Measurements from ENCODE around the gene ATAD3A.
"Not testable (repeated sequence)": the region's sequence is repeated elsewhere in the genome, so short reads cannot be mapped to it uniquely, and the experiment has no call there.

Gene ATAD3A

DNA sequence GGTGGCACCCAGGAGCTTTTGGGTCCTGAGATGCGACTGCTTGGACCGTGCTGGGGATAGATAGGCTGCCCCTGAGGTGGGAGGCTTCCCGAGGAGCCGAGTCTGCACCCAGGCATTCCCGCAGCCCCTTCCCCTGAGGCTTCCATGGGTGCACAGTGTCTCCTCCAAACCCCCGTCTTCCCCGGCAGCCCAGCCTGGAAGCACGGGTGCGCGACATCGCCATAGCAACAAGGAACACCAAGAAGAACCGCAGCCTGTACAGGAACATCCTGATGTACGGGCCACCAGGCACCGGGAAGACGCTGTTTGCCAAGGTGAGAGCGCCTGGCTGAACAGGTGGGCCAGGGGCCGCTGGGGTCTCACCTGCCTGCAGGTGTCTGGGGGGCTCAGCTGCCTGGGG lies 11.7 kb downstream of the ATAD3A start:
- not testable (repeated sequence) for DNase-seq (ENCODE audit: low read depth)

GRCh38 chr1:1524750-1525383 lies 12.9 kb downstream of the ATAD3A start:
- not testable (repeated sequence) for DNase-seq (ENCODE audit: low read depth)

DNA sequence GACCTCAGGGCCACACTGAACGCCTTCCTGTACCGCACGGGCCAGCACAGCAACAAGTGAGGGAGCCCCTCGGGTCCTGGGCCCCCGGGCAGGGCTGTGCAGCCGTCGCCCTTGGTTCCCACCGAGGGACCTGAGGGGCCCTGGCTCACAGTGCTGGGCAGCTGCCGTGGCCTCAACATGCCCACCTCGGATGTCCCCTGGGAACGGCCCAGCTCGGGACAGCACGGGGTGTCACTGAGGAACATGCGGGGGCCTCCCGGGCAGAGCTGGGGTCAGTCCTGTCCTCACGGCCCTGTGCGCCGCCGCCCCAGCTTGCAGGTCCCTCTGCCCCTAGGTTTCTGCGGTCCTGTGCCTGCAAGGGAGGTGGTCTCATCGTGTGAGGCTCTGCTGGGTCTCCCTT lies 14.5 kb downstream of the ATAD3A start:
- not testable (repeated sequence) for DNase-seq (ENCODE audit: low read depth)

DNA sequence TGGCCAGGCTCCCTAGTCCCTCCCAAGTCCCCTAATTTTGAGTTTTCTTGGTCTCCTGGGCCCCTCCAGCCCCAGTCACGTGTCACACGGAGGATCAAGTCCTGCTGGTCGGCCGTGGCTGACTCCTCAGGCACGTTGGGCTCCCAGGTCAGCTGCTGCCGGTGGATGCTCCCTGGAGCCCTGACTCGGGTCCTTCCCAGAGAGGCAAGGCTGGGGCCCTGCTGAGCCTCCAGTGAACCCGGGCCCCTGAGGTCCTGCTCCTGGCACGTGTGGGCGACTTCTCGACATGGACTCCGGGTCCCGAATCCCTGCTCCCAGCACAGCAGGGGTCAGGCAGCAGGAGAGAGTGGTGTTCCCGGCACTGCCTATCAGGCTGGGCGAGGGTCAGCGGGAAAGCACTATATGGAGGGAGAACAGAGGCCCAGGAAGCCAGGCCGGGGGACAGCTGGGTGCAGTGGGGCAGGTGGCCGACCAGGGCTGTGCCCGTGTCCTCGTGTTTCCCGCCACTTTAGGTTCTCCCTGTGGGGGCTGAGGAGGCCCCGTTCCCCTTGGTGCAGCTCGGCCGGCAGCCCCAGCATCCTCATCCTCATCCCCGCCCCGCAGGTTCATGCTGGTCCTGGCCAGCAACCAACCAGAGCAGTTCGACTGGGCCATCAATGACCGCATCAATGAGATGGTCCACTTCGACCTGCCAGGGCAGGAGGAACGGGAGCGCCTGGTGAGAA lies 15.3 kb downstream of the ATAD3A start:
- no peak for DNase-seq (ENCODE audit: low read depth)

GRCh38 chr1:1528301-1529267 lies 16.6 kb downstream of the ATAD3A start:
- DNase-seq (ENCODE audit: low read depth): no peak

DNA sequence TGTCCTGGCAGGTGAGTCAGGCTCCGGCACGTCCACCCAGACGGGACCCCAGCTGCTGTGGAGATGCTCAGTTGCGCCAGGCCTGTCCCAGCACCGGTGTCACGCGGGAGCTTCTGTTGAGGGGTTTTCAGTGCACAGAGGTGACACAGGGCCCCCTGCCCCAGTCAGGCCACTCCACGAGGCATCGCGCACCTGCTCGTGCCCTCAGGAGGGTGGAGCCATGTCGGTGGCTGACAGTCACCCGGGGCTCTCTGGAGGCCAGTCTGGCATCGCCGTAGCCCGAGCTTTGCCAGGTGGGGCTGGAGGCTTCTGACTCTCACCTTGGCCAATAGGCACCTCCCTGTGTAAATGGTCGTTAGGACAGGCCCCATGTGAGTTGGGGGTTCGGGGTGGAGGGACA lies 17.4 kb downstream of the ATAD3A start:
- DNase-seq (ENCODE audit: low read depth): no peak

GRCh38 chr1:1529936-1530335 lies 18.0 kb downstream of the ATAD3A start:
- no peak for DNase-seq (ENCODE audit: low read depth)

DNA sequence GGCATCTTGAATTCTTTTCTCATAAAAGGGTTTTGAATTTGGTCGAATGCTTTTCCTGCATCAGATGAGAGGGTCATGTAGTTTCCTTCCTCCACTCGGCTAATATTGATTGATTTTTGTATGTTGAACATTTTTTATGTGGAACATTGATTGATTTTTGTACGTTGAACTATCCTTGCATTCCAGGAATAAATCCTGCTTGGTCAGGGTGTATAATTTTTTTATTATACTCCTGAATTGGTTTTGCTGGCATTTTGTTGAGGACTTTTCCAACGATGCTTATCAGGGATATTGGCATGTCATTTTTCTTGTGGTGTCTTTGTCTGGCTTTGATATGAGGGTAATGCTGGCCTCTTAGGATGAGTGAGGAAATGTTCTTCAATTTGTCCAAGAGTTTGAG lies 20.0 kb downstream of the ATAD3A start:
- DNase-seq (ENCODE audit: low read depth): no peak

DNA sequence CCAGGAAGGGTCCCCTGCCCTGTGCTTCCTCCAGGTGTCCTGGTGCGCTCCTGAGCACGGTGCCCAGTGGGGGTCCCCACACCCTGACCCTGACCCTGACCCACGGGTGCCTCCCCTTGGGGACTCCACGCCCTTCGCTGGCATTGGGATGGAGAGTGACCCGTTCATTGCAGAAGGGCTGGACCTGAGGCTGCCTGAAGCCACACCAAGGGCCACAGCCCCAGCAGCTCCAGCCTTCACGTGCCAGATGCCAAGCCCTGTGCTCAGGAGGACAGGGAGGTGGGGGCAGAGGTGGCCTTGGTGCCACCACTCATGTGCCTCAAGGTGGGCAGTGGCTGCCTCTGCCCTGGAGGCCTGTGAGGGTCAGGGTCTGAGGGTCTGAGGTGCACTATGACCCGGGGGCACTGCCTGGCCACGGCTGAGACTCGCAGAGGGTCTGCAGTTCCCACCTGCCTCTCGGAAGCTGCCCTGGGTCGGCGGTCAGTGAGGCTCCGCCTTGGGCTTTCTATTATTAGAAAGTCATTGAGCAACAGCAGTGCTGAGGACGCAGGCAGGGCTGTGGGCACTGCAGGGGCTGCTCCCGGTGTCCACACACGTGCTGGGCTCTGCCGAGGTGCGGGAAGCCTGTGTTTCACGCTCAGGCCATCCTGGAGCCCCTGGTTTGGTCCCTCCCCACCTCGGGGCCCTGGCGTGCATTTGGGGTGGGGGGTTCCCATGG lies 21.4 kb downstream of the ATAD3A start:
- DNase-seq (ENCODE audit: low read depth): not testable (repeated sequence)

- not testable (repeated sequence) for DNase-seq (ENCODE audit: low read depth)
Observed at GRCh38 chr1:1533894-1534291, 21.9 kb downstream of the ATAD3A start.

GRCh38 chr1:1534401-1535154 lies 22.6 kb downstream of the ATAD3A start:
- no peak for DNase-seq (ENCODE audit: low read depth)

GRCh38 chr1:1535201-1536018 lies 23.4 kb downstream of the ATAD3A start:
- no peak for DNase-seq (ENCODE audit: low read depth)

DNA sequence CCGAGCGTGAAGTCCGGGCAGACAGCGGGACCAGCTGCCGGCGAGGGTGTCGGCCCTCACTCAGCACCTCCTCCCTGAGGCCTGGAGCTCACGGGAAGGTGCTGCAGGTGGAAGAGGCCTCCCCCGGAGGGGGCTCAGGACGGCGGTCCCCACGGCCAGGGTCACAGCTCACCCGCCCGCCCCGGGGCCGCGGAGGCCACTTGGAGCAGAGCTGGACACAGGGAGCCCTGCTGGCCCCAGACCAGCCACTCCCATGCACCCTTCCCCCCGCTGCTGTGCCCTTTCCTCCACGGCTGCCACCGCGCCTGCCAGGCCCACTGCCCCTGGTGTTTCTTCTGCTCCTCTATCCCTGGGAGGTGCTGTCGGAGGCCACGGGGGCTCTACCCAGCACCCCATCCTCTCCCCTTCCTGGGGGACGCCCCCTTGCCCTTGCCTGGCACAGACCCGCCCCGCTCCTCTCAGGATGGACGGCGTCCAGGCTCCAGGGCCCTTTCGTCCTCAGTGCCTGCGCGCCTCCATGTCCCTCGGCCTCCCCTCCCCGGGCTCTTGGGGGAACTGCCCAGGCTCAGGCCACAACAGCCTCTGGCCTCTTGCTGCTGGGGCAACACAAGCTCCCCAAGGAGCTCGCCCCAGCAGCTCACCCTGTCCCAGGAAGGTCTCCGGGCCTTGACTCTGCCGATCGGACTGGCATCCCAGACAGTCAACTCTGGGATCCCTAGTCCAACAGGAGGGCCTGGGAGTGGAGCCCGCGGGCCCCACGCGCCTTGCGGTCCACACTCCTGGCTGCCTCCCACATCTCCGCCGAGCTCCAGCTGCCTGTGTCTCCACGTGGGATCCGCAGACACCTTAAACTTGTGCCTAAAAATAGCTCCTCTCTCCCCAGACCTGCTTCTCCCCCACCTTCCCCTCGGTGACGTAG lies 24.3 kb downstream of the ATAD3A start:
- no peak for DNase-seq (ENCODE audit: low read depth)

DNA sequence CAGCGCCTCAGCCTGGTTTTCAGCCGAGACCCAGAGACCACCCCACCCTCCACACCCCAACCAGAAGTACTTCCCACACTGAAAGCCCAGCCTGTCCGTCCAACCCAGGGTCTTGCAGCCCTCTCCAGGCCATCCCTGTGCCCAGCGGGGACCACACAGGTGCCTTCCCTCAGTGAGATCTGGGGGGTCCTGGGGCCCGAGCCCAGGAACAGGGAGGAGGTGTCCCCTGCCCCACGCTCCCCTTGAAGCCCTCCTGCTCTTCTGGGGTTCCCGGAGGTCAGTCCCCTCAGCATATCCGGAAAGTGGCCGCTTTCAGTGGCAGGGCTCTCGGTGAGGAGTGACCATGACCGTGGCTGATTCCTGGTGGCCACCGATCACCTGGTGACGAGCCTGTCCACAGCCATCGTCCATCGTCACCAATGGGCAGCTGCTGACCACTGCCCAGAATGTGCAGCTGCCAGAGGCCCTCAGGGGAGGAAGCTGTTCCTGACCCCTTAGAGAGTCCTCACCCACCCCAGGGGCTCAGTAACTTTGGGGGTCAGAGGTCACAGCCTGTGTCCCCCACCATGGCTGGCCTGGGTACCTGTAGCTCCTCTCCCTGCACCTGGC lies 25.1 kb downstream of the ATAD3A start:
- DNase-seq (ENCODE audit: low read depth): no peak

- DNase-seq (ENCODE audit: low read depth): no peak
Observed at GRCh38 chr1:1537626-1538250, 25.8 kb downstream of the ATAD3A start.

DNA sequence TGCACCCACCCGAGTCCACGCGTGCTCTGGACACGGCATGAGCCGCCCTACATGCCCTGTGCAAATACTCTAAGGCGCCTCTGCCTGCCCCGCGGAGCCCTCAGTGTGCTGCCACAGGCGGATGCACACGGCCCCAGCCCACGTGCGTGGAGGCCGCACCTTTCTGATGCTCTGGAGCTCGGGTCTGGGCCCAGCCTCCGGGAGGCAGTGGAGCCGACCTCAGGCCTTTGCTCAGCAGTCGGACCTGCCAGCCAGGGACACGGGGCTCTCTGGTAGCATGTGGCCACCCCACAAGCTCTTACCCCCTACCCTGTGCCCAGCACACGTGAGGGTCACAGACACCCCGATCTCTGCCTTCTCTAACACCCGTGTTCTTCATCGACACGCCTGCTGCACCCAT lies 26.4 kb downstream of the ATAD3A start:
- DNase-seq (ENCODE audit: low read depth): no peak

DNA sequence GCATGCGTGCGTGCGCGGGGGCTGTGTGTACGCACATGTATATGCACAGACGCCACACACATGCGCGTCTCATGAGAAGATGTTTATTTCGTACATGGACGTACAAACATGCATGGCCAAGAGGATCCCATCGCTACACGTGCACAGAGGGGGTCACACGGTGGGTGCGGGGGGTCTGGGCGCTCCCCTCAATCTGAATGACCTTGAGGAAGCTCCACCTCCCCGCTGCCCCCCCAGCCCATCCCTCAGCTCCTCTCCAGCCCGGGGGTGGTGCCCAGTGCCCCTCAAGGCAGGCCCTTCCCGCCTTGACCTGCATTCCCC lies 27.0 kb downstream of the ATAD3A start:
- DNase-seq (ENCODE audit: low read depth): no peak

DNA sequence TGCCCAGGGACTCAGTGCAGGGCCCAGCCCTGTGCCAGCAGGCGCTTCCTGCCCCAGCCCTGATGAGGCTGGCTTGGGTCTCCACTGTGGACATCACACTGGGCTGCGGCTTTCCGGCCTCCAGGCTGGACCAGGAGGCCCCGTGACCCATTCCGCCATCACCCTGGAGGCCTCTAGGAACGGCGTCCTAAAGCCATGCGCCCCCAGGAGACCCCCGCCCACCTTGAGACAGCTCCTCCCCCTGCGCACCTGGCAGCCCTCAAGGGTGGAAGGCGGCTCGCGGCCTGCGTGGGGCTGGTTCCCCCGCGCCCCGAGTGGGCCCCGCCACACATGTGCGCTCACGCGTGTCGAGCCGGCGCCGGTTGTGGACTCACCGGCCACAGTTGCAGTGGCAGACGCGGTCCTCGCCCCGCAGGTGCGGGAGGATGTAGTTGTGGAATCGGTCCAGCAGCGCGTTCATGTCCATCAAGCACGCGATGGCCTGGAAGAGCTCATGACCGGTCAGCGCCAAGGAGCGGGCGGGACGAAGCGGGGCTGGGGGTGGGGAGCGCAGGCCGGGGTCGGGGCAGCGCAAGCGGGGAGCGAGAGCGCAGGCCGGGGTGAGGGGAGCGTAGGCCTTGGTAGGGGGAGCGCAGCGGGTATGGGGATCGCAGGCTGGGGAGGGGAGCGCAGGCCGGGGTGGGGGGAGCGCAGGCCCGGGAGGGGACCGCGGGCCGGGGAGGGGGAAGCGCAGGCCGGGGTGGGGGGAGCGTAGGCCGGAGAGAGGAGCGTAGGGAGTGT lies 27.5 kb downstream of the ATAD3A start:
- no peak for DNase-seq (ENCODE audit: low read depth)

Measured in activated T-helper 1 cell treated with Interleukin-2 at 50 U/mL for 16 hours (primary cell).